ENCODE data around the gene FGF14.

The FGF14 gene

GRCh38 chr13:102212729-102213128 is 189.1 kb downstream of the FGF14 start:
- TF ChIP-seq CTCF (IDR thresholded peaks at IDR 0.05) (no peak), ZFX (IDR thresholded peaks at IDR 0.05; ENCODE audit: borderline replicate concordance) (no peak)
- H3K27ac ChIP-seq, result no peak overlapping the region

- TF ChIP-seq ZFX (IDR thresholded peaks at IDR 0.05; ENCODE audit: borderline replicate concordance), result no peak
- no peak for TF ChIP-seq CTCF (IDR thresholded peaks at IDR 0.05)
- H3K27ac ChIP-seq, result no peak overlapping the region
Measured at GRCh38 chr13:102208347-102208746, 193.5 kb downstream of the FGF14 start.

GRCh38 chr13:102207680-102208342 is 194.0 kb downstream of the FGF14 start:
- TF ChIP-seq ZFX (IDR thresholded peaks at IDR 0.05; ENCODE audit: borderline replicate concordance) (no peak), CTCF (IDR thresholded peaks at IDR 0.05) (no peak)
- H3K27ac ChIP-seq, result no peak overlapping the region

- TF ChIP-seq CTCF (IDR thresholded peaks at IDR 0.05), result no peak
- no peak for TF ChIP-seq ZFX (IDR thresholded peaks at IDR 0.05; ENCODE audit: borderline replicate concordance)
Measured at GRCh38 chr13:102203718-102204117, 198.1 kb downstream of the FGF14 start.

GRCh38 chr13:102198418-102199311 is 203.2 kb downstream of the FGF14 start:
- TF ChIP-seq ZFX (IDR thresholded peaks at IDR 0.05; ENCODE audit: borderline replicate concordance) (no peak), CTCF (IDR thresholded peaks at IDR 0.05) (no peak)
- no peak overlapping the region for H3K27ac ChIP-seq

More at GRCh38 chr13:102203718-102204117, 198.1 kb downstream of the FGF14 start:
- H3K27ac ChIP-seq, result no peak overlapping the region

GRCh38 chr13:102197193-102197592 is 204.7 kb downstream of the FGF14 start:
- no peak overlapping the region for H3K27ac ChIP-seq
- TF ChIP-seq CTCF (IDR thresholded peaks at IDR 0.05) (peak; percentile 12; the same call in 1 of the 2 replicates), ZFX (IDR thresholded peaks at IDR 0.05; ENCODE audit: borderline replicate concordance) (no peak)

Data from 22Rv1 (cell line).